Embryonic facial prominence (tissue), 1 donor: Measurements from ENCODE around the gene PIK3CD.
"Not testable (repeated sequence)": the region's sequence is repeated elsewhere in the genome, so short reads cannot be mapped to it uniquely, and the experiment has no call there.

Experiments
- DNase-seq: peaks from one replicate; pipeline ENCODE4 v3.0.0-alpha.2; 2016; ENCODE audit errors: extremely low spot score

PIK3CD gene

DNA sequence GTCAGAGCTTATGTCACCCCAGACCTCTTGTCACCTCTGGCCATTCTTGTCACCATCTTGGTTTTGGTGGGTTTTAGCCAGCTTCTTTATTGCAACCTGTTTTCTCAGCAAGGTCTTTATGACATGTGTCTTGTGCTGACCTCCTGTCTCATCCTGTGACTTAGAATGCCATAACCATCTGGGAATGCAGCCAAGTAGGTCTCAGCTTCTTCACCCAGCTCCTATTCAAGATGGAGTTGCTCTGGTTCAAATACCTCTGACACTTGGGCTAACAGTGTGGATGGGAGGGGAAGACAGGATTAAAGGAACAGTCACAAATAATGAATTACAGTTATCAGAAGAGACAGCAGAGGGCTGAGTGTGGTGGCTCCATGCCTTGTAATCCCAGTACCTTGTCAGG lies 30.5 kb upstream of the PIK3CD start:
- no peak for DNase-seq

DNA sequence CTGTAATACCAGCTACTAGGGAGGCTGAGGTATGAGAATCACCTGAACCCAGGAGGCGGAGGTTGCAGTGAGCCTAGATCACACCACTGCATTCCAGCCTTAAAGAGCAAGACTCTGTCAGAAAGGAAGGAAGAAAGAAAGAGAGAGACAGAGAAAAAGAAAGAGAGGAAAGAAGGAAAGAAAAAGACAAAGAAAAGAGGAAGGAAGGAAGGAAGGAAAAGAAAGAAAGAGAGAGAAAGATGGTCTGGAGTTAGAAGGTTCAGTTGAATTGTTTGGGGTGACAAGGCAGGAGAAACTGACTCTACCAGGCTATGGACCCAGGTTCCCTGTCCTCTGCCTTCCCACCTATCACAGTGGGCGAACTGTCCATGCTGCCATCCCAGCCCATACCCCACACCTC lies 27.4 kb upstream of the PIK3CD start:
- no peak for DNase-seq

- DNase-seq, result not testable (repeated sequence)
Observed at GRCh38 chr1:9625030-9625429, 26.5 kb upstream of the PIK3CD start.

DNA sequence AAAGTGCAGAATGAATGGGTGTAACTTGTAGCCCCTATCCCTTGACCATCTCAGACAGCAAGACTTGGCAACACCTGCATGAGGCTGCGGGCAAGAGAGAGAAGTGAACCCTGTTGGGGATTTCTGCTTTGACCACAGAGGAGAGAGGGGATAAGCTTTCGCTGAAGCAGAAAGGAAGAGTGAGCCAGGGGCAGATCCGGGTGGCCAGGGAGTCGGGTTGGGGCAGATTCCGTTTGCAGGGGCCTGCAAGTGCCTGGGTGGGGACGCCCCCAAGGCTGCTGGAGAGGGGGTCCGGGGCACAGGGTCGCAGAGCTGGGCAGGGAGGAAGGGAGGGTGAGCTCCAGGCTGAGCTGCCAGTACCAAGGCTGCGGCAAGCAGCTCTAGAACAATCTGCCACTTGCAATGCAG lies 25.3 kb upstream of the PIK3CD start:
- DNase-seq, result no peak

GRCh38 chr1:9628541-9629444 lies 22.7 kb upstream of the PIK3CD start:
- DNase-seq, result no peak

GRCh38 chr1:9629445-9630201 lies 21.9 kb upstream of the PIK3CD start:
- DNase-seq, result no peak

DNA sequence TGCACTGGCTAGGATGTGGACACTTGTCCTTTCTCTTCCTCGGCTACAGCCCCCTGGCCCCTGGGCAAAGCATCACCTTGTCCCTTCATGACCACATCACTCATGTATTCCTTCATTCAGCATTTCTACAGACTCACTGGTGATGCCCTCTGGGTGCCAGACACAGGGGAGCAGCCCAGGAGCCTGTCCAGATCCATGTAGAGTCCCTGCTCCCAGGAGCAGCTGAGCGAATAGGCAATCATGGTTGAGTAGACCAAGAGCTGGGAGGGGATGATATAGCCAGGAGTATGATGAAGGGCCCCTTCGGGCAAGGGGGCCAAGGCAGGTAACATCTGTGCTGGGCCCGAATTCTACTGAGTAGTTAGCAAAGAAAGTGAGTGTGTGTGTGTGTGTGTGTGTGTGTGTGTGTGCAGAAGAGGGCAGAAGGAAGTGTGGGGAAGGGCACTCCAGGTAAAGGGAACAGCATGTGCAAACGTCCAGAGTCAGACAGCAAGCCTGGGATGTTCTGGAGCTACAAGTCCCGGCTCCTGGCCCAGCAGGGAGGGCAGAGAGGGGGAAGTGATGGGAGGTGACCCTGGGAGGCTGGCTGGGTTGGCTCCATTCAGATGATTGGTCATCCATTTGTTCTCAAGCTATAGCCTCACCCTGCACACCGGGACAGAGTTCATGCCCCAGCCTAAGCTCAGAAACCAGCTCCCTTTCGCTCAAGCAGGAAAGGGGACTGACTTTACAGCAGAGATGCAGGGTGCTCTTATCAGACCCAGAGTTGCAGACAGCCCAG lies 21.0 kb upstream of the PIK3CD start:
- DNase-seq, result no peak

- no peak for DNase-seq
Observed at GRCh38 chr1:9631613-9632012, 19.9 kb upstream of the PIK3CD start.

GRCh38 chr1:9633493-9633892 lies 18.0 kb upstream of the PIK3CD start:
- DNase-seq, result no peak

DNA sequence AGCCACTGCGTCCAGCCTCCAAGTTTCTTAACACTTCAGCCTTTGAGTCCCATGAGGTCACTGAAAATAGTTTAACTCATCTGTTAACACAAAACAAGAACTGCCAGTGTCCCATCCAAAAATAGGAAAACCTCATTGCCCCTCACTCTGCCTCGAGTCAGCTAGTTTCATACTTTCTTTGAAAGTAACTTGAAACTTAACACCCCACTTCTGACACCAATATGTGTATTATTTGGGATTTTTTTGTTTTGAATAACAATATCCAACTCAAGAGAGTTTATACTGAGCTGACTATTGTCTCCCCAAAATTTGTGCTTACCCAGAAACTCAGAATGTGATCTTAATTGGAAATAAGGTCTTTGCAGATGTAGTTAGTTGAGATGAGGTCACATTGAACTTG lies 16.9 kb upstream of the PIK3CD start:
- DNase-seq, result no peak

- DNase-seq, result no peak
Observed at GRCh38 chr1:9639227-9639626, 12.3 kb upstream of the PIK3CD start.

DNA sequence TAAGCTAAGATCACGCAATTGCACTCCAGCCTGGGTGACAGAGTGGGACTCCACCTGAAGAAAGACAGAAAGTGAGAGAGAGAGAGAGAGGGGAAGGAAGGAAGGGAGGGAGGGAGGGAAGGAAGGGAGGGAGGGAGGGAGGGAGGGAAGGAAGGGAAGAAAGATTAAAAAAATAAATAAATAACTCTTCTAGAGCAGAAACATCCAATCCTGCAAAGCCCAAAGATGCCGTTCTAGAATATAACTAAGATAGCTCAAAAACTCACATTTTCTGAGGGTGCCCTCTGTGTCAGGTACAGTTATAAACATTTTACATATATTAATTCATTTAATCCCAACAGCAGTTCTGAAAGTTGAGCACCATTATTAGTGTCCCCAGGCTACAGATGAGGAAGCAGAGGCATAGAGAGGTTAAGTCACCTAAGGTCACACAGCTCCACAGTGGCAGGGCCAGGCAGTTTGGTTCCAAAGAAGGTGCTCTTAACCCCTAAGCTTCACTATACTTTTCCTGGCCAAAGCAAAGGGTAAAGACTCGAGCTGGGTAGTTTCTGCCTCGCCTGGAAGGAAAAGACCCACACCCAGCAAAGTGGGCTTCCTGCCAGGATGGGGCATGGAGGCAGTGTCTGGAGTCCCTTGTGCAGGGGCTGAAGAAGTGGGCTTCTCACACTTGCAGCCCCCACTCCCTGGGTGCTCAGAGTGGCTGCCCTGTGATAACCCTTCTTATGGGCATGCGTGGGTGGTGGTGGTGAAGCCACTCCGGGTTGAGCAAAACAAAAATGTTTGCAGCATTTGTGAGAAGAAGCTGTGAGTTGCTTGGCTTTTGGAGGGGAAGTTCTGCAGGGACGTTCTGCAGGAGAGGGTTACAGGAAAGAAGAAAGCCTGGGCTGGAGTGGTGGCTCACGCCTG lies 7.9 kb upstream of the PIK3CD start:
- no peak for DNase-seq

DNA sequence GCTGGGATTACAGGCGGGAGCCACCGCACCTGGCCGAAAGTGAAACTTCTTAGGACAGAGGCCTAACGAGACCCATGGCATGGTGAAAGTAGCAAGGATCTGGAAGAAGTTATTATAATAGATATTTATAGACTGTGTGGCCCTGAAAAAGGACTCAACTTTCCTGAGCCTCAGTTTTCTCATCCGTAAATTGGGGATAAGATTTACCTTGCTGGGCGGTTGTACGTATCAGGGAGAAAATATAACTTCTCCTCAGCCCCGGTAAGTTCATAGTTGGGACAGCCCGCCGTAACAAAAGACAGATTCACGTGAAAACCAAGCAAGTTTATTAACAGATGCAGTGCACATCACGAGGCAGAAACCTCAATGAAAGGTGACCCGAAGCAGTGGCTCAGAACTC lies 5.5 kb upstream of the PIK3CD start:
- no peak for DNase-seq

- DNase-seq, result no peak
Observed at GRCh38 chr1:9648171-9648570, 3.4 kb upstream of the PIK3CD start.

GRCh38 chr1:9649769-9650168 lies 1.8 kb upstream of the PIK3CD start:
- no peak for DNase-seq

DNA sequence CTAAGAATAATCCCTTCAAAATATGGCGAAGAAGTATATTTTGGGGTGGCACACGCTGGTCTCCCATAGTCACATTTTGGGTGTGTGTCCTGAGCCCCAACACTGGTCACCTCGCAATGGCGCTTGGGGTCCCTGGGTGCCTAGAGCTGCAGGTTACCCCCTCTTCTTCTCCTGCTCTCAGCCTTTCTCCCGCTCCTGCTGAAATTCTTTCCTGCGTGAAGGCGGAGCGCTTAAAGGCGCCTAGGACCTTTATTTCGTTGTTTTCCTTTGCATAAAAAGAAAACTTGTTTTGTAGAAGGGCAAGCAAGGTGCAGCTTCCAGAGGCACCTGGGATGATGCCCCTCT lies 339 bp upstream of the PIK3CD start:
- DNase-seq, result no peak

- no peak for DNase-seq
Observed at GRCh38 chr1:9652379-9653209, 1.1 kb downstream of the PIK3CD start.

DNA sequence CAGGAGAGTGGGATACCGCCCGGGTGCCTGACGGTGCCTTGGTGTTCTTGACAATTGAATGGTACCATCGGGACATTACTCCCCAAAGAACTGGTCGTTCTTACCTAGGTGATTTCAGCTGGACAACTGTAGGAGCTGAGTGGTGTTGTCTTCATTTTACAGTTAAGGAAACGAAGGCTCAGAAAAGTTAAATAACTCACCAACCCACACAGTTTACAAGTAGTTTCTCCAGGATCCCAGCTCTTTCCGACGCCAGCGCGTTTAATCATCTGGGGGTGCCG lies 1.6 kb downstream of the PIK3CD start:
- no peak for DNase-seq

DNA sequence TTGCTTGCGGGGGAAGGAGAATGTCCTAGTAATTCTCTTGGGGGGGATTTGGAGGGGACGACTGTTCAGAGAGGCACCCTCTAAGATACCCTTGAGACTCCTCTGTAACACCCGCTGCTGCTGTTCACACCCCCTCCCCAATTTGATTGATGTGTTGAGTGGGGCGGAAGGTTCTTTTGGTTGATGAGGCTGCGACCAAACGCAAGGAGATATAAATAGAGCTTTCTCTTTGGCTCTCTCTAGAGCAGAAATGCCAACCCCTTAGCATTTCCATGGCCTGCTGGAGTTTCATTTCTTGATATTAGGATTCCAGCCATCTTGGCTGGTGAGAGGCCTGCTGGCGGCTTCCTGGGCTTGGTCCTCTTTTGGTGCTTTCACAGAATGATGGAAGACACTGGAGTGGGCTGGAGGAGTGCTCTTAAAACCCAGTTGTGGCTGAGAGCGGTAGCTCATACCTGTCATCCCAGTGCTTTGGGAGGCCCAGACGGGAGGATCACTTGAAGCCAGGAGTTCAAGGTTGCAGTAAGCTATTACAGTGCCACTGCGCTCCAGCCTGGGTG lies 2.0 kb downstream of the PIK3CD start:
- no peak for DNase-seq

DNA sequence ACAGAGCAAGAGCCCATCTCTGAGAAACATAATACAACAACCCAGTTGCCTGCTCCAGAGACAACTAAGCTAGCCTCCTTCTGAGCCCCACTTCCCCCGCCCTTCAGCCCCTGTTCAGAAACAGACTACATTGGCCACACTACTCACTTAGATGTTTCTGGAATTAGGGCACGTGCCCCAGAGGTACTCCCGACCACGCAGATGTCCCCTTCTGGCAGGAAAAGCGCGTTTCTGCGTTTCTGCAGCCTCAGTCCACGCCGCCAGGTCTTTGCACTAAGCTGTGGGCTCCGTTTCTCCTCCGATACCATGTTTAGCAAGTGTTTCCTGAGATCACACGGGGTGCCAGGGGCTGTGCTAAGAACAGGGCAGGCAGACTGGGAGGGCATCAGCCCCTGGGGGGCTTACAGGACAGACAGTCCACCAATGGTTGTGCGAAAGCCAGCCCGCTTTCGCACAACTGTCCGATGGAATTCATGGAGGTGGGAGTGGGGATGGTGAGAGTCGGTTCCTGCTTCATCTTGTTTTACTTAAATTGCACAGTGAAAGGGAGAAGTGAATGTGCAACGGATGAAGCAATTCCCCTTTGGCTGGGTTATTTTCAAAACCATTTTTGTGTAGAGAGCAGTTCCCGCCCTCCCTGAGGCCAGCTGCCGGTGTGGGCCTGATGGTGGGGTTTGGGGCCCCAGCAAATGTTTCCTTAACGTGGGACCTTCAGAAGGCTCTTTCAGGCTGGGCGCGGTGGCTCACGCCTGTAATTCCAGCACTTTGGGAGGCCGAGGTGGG lies 2.7 kb downstream of the PIK3CD start:
- no peak for DNase-seq
